ENCODE data around the gene FER. TPM values are rescaled to one million over a fixed set of nuclear protein-coding genes. Genes with fewer than 3 reads are reported as not detected.
A peak's percentile ranks its signal among the peaks of the same experiment; 100 is the strongest.

Gene FER
- total and polyA plus RNA-seq, 10 of the 15 experiments (the other 5 are each of a cell fraction or from before 2014, with no cell fraction given): 4.4 to 19.1 (median 9.6) TPM

DNA sequence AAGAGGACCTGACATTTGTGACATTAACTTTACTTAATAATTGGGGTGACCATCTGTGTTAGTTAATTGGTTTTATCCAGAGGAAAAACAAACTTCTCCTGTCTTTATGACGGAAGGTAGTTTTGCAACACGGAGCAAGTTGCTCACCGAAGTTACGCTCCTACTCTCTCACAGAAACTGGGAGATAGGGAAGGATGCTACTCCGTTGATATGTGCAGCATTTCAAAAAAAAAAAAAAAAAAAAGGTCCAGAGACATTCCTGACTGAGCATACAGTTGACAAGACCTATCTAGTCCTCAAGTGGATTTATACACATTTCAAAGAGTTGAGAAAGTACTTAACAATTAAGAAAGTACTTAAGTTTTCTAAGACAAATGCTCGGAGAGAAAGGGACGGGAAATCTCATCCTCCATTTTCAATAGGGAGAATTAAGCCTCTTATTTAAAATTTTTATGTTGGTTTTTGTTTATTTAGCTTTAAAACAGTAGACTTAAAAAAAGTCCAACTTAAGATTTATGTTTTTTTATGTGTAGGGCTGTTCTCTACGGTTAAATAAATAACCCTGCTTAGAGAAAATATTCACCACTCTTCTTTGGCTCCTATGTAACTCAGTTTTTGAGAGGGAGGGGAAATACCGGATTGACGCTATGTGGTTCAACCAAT is 455 bp upstream of the FER start:
- no peaks in the 10 kb centered on the region for H3K9me3 ChIP-seq (replicated peaks; ENCODE audit: control insufficient read depth, insufficient read depth, low read length)
- peak overlapping the region; percentile 77; the same call in 1 of the 2 replicates for H2AFZ ChIP-seq (ENCODE audit: control insufficient read depth, low read depth, low read length)
- peak overlapping the region; percentile 72 for H3K4me2 ChIP-seq (ENCODE audit: control insufficient read depth, insufficient read depth)
- peaks cover 18% of the 10 kb centered on the region for H3K79me2 ChIP-seq (ENCODE audit: control insufficient read depth, insufficient read depth, low read length)
- ATAC-seq (no peak), DNase-seq (ENCODE audit: low read depth, low spot score) (no peak), FAIRE-seq (no peak)
- H3K4me3 ChIP-seq: peak overlapping the region; percentile 81; the same call in 1 of the 2 replicates
- H3K27me3 ChIP-seq (replicated peaks in 1 of 2; ENCODE audit: control insufficient read depth in 2 of 2, insufficient read depth in 2 of 2, low read length in 1 of 2): no peaks in the 10 kb centered on the region
- no peaks in the 10 kb centered on the region for H4K20me1 ChIP-seq (ENCODE audit: control insufficient read depth, insufficient read depth)
- CTCF ChIA-PET: no interaction called here
- SMC1A ChIA-PET (ENCODE audit: uncharacterized antibody, unreplicated experiment): interaction anchor here (1.0 to 1.7 kb wide), 3 partner anchors 18 to 30 kb away, joined by 3 to 27 read pairs (median 5); no protein-coding TSS in a partner anchor
- intact Hi-C loops (cut with micrococcal nuclease; ENCODE audit: unreplicated experiment) (loop anchor here (5.0 kb wide), 2 partner anchors 165 to 945 kb away; no protein-coding TSS in a partner anchor), in situ Hi-C loops (cut with MboI) (no loop called here)
- 66% methylated on average over 9 of the region's 10 CpGs for WGBS (ENCODE audit: insufficient coverage, insufficient replicate concordance, low lambda C conversion rate, missing lambda C conversion rate)
- no peak overlapping the region; the same call in 1 of the 2 replicates for H3K27ac ChIP-seq (ENCODE audit: control insufficient read depth, insufficient read depth)
- no TSS peak for BruUV-seq (replicated peaks)
- H3K9ac ChIP-seq (ENCODE audit: control insufficient read depth, insufficient read depth, low read length): peak overlapping the region; percentile 97; the same call in 1 of the 2 replicates
- no peaks in the 10 kb centered on the region for H3K4me1 ChIP-seq (ENCODE audit: control insufficient read depth, insufficient read depth, low read length)
- TF ChIP-seq, protein P1, sequence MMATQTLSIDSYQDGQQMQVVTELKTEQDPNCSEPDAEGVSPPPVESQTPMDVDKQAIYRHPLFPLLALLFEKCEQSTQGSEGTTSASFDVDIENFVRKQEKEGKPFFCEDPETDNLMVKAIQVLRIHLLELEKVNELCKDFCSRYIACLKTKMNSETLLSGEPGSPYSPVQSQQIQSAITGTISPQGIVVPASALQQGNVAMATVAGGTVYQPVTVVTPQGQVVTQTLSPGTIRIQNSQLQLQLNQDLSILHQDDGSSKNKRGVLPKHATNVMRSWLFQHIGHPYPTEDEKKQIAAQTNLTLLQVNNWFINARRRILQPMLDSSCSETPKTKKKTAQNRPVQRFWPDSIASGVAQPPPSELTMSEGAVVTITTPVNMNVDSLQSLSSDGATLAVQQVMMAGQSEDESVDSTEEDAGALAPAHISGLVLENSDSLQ (IDR thresholded peaks at IDR 0.05): peak; percentile 71
- peak; percentile 62; the same call in 1 of the 2 replicates for TF ChIP-seq RUNX3 (IDR thresholded peaks at IDR 0.05; ENCODE audit: low read length)
- no peak for TF ChIP-seq MXI1 (IDR thresholded peaks at IDR 0.05; ENCODE audit: low read depth, low read length)
- POLR2A ChIA-PET: interaction anchor here (4.2 kb wide), 1 partner anchor 19 kb away, joined by 42 read pairs; no protein-coding TSS in a partner anchor
- no peaks in the 10 kb centered on the region for H3K36me3 ChIP-seq (ENCODE audit: control insufficient read depth in 2 of 2, insufficient read depth in 2 of 2, low read length in 1 of 2)
- RAD21 ChIA-PET (ENCODE audit: unreplicated experiment): interaction anchor here (0.6 kb wide), 1 partner anchor 16 kb away, joined by 3 read pairs; no protein-coding TSS in a partner anchor
